ENCODE results near the gene RNFT2.

The RNFT2 gene

GRCh38 chr12:116697305-116697704, 40.8 kb upstream of the RNFT2 start (continued):
- TF ChIP-seq CTCF (tag by site-specific recombination; IDR thresholded peaks at IDR 0.05) (peak; percentile 27; the same call in 1 of the 2 replicates), ZNF423 (tag by site-specific recombination; IDR thresholded peaks at IDR 0.05) (no peak), ZBTB21 (tag by site-specific recombination; IDR thresholded peaks at IDR 0.05) (no peak), ZNF146 (tag by site-specific recombination; IDR thresholded peaks at IDR 0.05) (no peak), ZNF48 (tag by site-specific recombination; IDR thresholded peaks at IDR 0.05) (no peak), ZNF112 (tag by site-specific recombination; IDR thresholded peaks at IDR 0.05) (no peak), ZNF704 (tag by site-specific recombination; IDR thresholded peaks at IDR 0.05) (no peak)

- H3K9me3 ChIP-seq (ENCODE audit: control insufficient read depth, insufficient read depth, low read depth, low read length) = no peaks in the 10 kb centered on the region
- no peak overlapping the region for H3K4me3 ChIP-seq (ENCODE audit: low read depth, low read length)
- ChIA-PET POLR2A (no interaction called here), CTCF (interaction anchor here (0.6 to 2.2 kb wide), 13 partner anchors 10 to 776 kb away, joined by 3 to 6 read pairs (median 3); no protein-coding TSS in a partner anchor)
- no peak for TF ChIP-seq ZNF654 (tag by site-specific recombination; IDR thresholded peaks at IDR 0.05; ENCODE audit: low read depth)
- no peak for TF ChIP-seq ZNF707 (tag by site-specific recombination; IDR thresholded peaks at IDR 0.05)
- no peak for TF ChIP-seq ZNF133 (tag by site-specific recombination; IDR thresholded peaks at IDR 0.05)
- H3K36me3 ChIP-seq (ENCODE audit: control insufficient read depth in 2 of 2, insufficient read depth in 1 of 2, low read length in 2 of 2) = no peaks in the 10 kb centered on the region
- no peak overlapping the region for H3K27ac ChIP-seq (ENCODE audit: extremely low read depth, low read depth, low read length)
- H3K4me1 ChIP-seq (ENCODE audit: control insufficient read depth, insufficient read depth, low read length) = peaks cover 6% of the 10 kb centered on the region; the same call in 1 of the 2 replicates
These were observed 40.4 kb upstream of the RNFT2 start for GRCh38 chr12:116697716-116698115.

GRCh38 chr12:116698116-116698515, 40.0 kb upstream of the RNFT2 start:
- no peaks in the 10 kb centered on the region for H3K36me3 ChIP-seq (ENCODE audit: control insufficient read depth in 2 of 2, insufficient read depth in 1 of 2, low read length in 2 of 2)

More at GRCh38 chr12:116698116-116698515, 40.0 kb upstream of the RNFT2 start:
- Histone ChIP-seq H3K4me1 (ENCODE audit: control insufficient read depth, insufficient read depth, low read length) (peaks cover 3% of the 10 kb centered on the region; the same call in 1 of the 2 replicates), H3K9me3 (ENCODE audit: control insufficient read depth, insufficient read depth, low read depth, low read length) (no peaks in the 10 kb centered on the region), H3K27ac (ENCODE audit: extremely low read depth, low read depth, low read length) (no peak overlapping the region), H3K4me3 (ENCODE audit: low read depth, low read length) (no peak overlapping the region)
- POLR2A ChIA-PET = no interaction called here
- TF ChIP-seq ZNF843 (tag by site-specific recombination; IDR thresholded peaks at IDR 0.05) = no peak
- no peak for TF ChIP-seq ZNF521 (tag by site-specific recombination; IDR thresholded peaks at IDR 0.05)
- no peak for TF ChIP-seq RBAK (tag by site-specific recombination; IDR thresholded peaks at IDR 0.05)
- no peak for TF ChIP-seq ZNF10 (tag by site-specific recombination; IDR thresholded peaks at IDR 0.05)
- TF ChIP-seq ZNF544 (tag by site-specific recombination; IDR thresholded peaks at IDR 0.05) = no peak
- no peak for TF ChIP-seq CTCF (tag by site-specific recombination; IDR thresholded peaks at IDR 0.05)
- TF ChIP-seq ZNF19 (tag by site-specific recombination; IDR thresholded peaks at IDR 0.05; ENCODE audit: low read depth) = no peak
- TF ChIP-seq KLF17 (tag by site-specific recombination; IDR thresholded peaks at IDR 0.05) = no peak
- TF ChIP-seq SP3 (tag by site-specific recombination; IDR thresholded peaks at IDR 0.05) = no peak
- TF ChIP-seq ZNF791 (tag by site-specific recombination; IDR thresholded peaks at IDR 0.05) = no peak
- CTCF ChIA-PET = interaction anchor here (0.6 to 2.2 kb wide), 7 partner anchors 11 to 701 kb away, joined by 3 to 6 read pairs (median 3); no protein-coding TSS in a partner anchor
